HL-60/S4 treated with phorbol 12-myristate 13-acetate at 8.2 ng/mL for 4 days and 3 days (cell line): ENCODE results near the gene IZUMO4.

Experiments
- in situ Hi-C: fragments of 300-500 bp; cut with MboI; formaldehyde crosslinking; loops from 2 replicates; pipeline ENCODE4 v1.15.0; 2022; ENCODE audit warnings: low sequenced_read_pairs

IZUMO4 gene

GRCh38 chr19:2103045-2103707 lies 6.5 kb downstream of the IZUMO4 start:
- in situ Hi-C loops = no loop called here

DNA sequence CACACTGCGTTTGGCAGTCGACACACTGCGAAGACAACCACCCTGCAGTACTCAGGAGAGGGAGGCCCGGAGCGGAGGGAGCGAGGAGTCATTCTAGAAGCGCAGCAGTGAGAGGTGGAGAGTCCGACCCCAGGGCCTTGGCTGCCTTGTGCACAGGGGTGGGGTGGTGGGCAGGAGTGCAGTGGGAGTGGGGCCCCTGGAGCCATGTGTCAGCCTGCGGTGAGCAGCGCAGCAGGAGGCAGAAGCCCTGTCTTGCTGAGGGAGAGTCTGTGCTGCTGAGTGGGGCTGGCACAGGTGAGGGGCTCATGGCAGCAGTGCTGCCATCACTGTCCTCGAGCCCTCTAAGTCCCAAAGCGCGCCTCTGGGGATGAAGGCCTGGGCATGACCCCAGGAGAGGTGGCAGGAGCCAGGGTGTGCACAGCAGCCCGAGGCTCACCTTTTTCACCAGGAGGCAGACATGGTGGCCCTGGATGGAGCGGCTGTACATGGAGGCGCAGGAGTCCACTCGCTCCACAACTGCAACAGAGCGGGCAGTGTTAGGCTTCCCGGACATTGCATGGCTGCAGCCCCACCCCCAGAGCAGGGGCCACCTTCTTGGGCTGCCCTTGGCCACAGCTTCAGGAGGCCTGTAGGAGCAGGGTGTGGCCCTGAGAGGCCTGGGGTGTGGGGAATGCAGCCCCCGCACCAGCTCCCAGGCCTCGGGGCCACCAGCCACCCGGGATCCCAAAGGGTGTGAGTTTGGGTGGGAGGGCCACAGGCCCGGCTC lies 11.7 kb downstream of the IZUMO4 start:
- in situ Hi-C loops = no loop called here

GRCh38 chr19:2109046-2109864 lies 12.5 kb downstream of the IZUMO4 start:
- in situ Hi-C loops = no loop called here

DNA sequence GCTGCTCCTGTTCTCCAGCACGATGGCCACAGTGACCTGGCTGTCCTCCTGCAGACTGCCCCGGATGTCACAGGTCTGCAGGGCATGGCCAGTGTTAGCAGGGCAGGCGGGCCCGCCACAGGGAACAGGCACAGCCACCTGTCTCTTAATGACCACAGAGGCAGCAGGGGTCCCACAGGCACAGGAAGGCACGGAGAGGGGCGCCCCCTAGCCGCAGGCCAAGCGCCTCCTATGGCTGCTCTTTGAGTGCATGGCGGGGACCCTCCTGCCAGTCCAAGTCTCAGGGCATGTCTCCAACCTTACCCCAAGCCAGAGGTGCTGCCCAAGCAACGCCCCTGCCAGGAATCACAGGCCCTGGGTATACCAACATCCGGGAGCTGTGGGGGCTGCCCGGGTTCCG lies 14.1 kb downstream of the IZUMO4 start:
- in situ Hi-C loops = no loop called here

DNA sequence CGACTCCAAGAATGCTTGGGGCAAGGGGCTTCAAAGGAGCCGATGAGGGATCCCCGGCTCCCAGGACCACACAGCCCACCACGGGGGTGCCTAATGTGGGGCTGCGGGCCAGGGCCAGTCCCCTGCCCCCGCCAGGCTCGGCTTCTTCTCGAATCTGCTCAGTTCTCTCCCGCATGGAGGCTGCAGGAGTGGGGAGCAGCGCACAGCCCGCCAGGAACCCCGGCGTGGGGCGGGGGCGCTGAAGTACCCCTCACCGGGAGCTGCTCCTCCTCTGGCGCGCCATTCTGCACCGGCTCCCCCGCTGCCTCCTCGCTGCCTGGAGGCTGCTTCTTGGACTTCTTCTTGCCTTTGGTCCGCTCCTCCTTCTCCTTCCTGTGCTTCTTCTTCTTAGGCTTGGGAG lies 14.7 kb downstream of the IZUMO4 start:
- in situ Hi-C loops = no loop called here

DNA sequence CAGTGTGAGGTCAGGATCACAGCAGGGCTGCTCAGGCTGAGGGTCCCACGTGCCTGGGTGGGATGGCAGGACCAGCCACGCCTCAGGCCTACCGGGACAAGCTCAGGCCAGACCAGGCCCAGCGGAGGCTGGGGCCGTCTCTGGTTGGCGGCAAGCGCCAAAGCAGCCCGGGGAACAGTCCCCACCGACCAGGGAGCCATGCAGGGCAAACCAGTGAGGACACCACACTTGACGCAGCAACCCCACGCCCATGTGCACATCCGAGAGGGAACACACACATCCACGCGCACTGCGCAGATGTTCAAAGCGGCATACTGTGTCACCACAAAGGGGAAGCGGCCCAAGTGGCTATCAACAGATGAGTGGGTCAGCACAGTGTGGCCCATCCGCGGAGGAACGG lies 15.2 kb downstream of the IZUMO4 start:
- in situ Hi-C loops = no loop called here

GRCh38 chr19:2112516-2113320 lies 16.0 kb downstream of the IZUMO4 start:
- in situ Hi-C loops = no loop called here

DNA sequence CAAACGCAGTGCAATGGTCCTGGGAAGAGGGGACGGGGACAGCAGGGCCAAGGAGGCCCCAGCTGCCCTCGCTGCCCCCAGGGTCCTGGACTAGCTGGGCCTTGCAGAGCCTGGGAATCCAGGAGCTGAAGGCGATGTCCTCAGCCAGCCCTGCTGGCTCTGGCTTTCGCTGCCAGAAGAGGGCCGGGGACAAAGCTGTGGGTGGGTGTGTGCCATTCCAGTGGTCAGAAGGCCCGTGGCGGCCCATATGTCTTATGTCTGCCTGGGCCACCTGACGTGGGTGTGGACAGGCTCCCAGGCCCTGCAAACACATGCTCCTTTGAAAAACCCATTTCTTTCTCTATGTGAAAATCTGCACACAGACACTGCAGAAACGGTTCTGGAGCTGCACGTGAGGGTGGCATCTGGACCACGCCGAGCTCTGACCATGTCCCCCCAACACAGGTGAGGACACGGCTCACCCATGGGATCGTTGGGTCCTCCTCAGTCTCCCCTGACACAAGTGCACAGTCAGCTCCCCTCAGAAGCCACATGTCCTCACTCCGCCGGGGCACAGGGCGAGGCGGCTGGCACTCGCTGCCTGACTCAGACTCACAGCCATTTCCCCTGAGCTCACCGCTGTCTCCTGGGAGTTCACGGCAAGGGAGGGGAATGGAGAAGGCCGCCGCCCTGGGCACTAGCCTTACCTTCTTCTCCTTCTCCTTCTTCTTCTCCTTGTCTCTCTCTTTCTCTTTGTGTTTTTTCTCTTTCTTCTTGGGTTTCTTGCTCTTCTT lies 16.9 kb downstream of the IZUMO4 start:
- in situ Hi-C loops = no loop called here

GRCh38 chr19:2114218-2114617 lies 17.5 kb downstream of the IZUMO4 start:
- in situ Hi-C loops = no loop called here

DNA sequence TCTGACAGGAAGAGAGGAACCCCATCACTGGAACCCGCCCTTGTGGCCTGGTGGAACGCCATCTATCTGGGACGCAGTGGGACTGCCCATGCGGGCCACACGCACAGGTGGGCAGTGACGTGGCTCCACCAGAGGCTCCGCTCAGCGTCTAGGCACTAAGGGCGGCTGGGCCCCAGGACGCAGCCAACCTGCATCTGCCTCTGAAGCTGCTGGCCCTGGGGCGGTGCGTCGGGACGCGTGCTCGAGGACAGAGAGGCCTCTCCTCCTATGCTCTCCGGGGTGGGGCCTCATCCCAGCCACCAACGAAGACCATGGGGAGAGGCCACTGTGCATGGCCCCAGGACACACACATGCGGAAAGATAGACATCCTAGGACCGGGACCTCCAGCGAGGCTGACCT lies 18.1 kb downstream of the IZUMO4 start:
- in situ Hi-C loops = no loop called here

GRCh38 chr19:2115324-2115723 lies 18.6 kb downstream of the IZUMO4 start:
- in situ Hi-C loops = no loop called here

DNA sequence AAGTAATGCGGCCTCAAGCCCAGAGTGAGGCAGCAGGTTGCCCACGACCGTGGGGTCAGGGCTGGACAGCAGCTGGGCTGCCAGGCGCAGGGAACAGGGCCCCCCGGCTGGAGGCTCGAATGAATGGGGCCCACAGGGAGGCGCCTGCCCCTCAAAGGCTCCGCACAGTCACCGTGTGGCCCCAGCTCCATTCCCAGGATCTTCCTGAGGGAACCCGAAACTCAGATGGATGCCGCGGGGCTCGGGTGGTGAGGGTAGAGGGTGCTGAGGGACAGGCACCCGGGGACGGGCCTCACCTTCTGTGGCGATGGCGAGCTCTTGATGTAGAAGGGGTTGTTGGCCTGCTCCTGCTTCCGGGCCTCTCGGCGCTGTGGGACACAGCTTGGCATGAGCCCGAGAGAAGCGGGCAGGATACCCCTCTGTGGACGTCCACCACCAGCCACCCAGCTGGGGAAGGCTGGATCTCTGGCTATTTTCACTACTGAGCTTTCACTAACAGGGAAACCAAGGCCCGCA lies 19.3 kb downstream of the IZUMO4 start:
- in situ Hi-C loops = no loop called here

DNA sequence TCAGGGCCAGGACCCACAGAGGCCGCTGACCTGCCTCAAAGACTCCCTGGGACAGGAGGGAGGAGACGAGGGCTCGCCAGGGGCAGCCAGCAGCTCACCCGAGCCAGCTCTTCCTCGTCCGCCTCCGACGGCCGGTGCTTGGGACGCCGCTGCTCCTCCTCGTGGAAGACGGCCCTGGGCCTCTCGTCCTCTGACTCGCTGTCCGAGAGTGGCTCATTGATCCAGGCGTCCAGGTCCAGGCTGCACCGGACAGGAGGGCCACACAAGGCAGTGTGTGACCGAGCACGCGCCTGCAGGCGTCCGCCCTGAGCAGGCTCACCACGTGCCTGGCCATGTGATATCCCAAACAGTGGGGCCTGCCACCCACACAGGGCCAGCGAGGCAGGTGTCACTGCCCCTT lies 19.8 kb downstream of the IZUMO4 start:
- in situ Hi-C loops = no loop called here

- in situ Hi-C loops = no loop called here
These were observed 20.7 kb downstream of the IZUMO4 start for GRCh38 chr19:2117215-2117960.

DNA sequence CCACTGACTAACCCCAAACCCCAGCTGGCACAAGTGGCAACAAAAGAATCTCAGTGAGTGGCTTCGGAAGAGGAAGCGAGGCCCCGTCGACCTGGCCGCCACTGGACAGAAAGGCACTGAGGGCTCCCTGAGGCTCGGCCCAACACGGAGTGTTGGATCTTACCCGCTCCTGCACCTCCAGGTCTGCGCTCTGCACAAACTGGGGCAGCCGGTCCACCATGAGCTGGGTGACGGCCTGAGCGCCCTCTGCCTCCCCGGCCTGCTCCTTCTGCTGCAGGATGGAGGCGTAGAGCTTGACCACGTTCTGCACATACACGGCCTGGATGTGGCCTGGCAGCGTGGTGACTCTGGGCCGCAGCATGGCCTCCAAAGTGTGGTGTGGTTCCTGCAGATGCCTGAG lies 21.7 kb downstream of the IZUMO4 start:
- in situ Hi-C loops = no loop called here

- in situ Hi-C loops = no loop called here
These were observed 23.4 kb downstream of the IZUMO4 start for GRCh38 chr19:2119921-2120785.

DNA sequence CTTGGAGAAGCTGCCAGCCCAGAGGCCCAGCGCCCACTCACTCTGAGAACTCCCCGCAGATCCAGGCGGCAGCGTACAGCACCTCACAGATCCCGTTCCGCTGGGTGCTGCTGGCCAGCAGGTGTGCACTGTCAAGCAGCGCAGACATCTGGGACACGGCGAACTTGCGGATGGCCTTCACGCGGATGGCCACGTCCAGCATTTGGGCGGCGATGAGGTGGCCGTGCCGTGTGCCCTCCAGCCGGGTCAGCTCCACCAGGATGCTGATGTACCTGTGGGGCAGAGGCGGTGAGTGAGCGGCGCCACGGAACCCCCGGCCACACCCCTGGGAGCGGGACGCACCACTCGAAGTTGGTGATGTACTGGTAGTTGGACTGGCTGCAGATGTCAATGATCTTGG lies 24.1 kb downstream of the IZUMO4 start:
- in situ Hi-C loops = no loop called here

- in situ Hi-C loops = no loop called here
These were observed 24.8 kb downstream of the IZUMO4 start for GRCh38 chr19:2121416-2122051.
